SU-DHL-6 (cell line): ENCODE results near the gene EPHB1.

ENCODE experiments used
- H2AFZ ChIP-seq: fragments of 200-600 bp; sonication (generic); 2 replicates; pipeline ENCODE4 v1.6.1; 2014; ENCODE audit warnings: low read depth, mild to moderate bottlenecking, moderate library complexity, mixed read lengths, antibody characterized with exemption, low read length; ENCODE audit not compliant: severe bottlenecking
- H3F3A ChIP-seq: fragments of 200-600 bp; shearing (Covaris generic); 2 replicates; pipeline ENCODE4 v1.6.0; 2016; ENCODE audit warnings: antibody characterized with exemption, mild to moderate bottlenecking; ENCODE audit not compliant: insufficient read depth
- H3K27ac ChIP-seq: fragments of 200-600 bp; sonication (generic); 2 replicates; pipeline ENCODE4 v1.5.1; 2016; ENCODE audit warnings: low read depth, mild to moderate bottlenecking, low read length, moderate library complexity, mixed read lengths
- H3K27me3 ChIP-seq: fragments of 200-600 bp; sonication (generic), shearing (Covaris generic); 2 replicates; pipeline ENCODE4 v1.6.0; 2014; ENCODE audit warnings: mild to moderate bottlenecking, low read length
- H3K36me3 ChIP-seq: fragments of 200-600 bp; sonication (generic); 2 replicates; pipeline ENCODE4 v1.6.1; 2014; ENCODE audit warnings: mild to moderate bottlenecking, low read length, mixed read lengths
- H3K4me2 ChIP-seq: fragments of 300-600, 200-600 bp; shearing (Covaris generic), sonication (generic); 2 replicates; pipeline ENCODE4 v1.6.0; 2014; ENCODE audit warnings: low read length, low read depth, mild to moderate bottlenecking; ENCODE audit not compliant: poor library complexity, severe bottlenecking
- H3K4me3 ChIP-seq: fragments of 200-600 bp; sonication (generic); 2 replicates; pipeline ENCODE4 v1.5.1; 2014; ENCODE audit warnings: antibody characterized with exemption, low read length, mild to moderate bottlenecking, mixed read lengths; ENCODE audit not compliant: insufficient read depth, poor library complexity, severe bottlenecking
- H3K79me2 ChIP-seq: fragments of 200-600 bp; sonication (generic); 2 replicates; pipeline ENCODE4 v1.6.1; 2014; ENCODE audit warnings: mild to moderate bottlenecking, low read length, moderate library complexity; ENCODE audit not compliant: insufficient read depth
- H3K9ac ChIP-seq: fragments of 200-600 bp; sonication (generic); 2 replicates; pipeline ENCODE4 v1.7.0; 2014; ENCODE audit warnings: mild to moderate bottlenecking, low read length
- H3K9me2 ChIP-seq: fragments of 200-600 bp; sonication (generic); replicated peaks from 2 replicates; pipeline ENCODE4 v1.6.1; 2014; ENCODE audit warnings: low read length; ENCODE audit not compliant: insufficient read depth
- H3K9me3 ChIP-seq: fragments of 200-600 bp; sonication (generic); 2 replicates; pipeline ENCODE4 v1.6.1; 2014; ENCODE audit warnings: low read length, mixed read lengths; ENCODE audit not compliant: insufficient read depth
- H4K20me1 ChIP-seq: fragments of 200-600 bp; sonication (generic); 2 replicates; pipeline ENCODE4 v1.6.1; 2014; ENCODE audit warnings: low read depth, mild to moderate bottlenecking, antibody characterized with exemption, low read length, moderate library complexity, mixed read lengths
- CTCF ChIP-seq: fragments of 200-600 bp; sonication (generic); IDR thresholded peaks from one replicate; pipeline ENCODE4 v1.5.1; 2017; ENCODE audit warnings: antibody characterized with exemption, mild to moderate bottlenecking, low read length, moderate library complexity; ENCODE audit not compliant: insufficient read depth, poor library complexity, severe bottlenecking
- EZH2phosphoT487 ChIP-seq: fragments of 200-600 bp; sonication (generic), shearing (Covaris generic); conservative IDR thresholded peaks from 2 replicates; pipeline ENCODE4 v1.6.1; 2018; ENCODE audit warnings: mild to moderate bottlenecking, antibody characterized with exemption, low read length, moderate library complexity, mixed read lengths

Gene EPHB1

GRCh38 chr3:135272026-135272669 lies 477.1 kb downstream of the EPHB1 start:
- Histone ChIP-seq H3F3A (no peaks in the 10 kb centered on the region), H3K9me2 (no peaks in the 10 kb centered on the region), H4K20me1 (no peaks in the 10 kb centered on the region), H3K36me3 (no peaks in the 10 kb centered on the region), H3K4me3 (no peak overlapping the region), H3K27ac (no peak overlapping the region), H2AFZ (no peak overlapping the region), H3K4me2 (no peak overlapping the region), H3K79me2 (no peaks in the 10 kb centered on the region), H3K9ac (no peak overlapping the region), H3K27me3 (no peaks in the 10 kb centered on the region), H3K9me3 (no peaks in the 10 kb centered on the region)
- TF ChIP-seq CTCF (no peak), EZH2phosphoT487 (no peak)

GRCh38 chr3:135292162-135292561 lies 497.1 kb downstream of the EPHB1 start:
- Histone ChIP-seq H3K27ac (no peak overlapping the region), H3K4me2 (no peak overlapping the region), H3K36me3 (no peaks in the 10 kb centered on the region), H4K20me1 (no peaks in the 10 kb centered on the region), H3K9me2 (no peaks in the 10 kb centered on the region), H3K4me3 (no peak overlapping the region), H3F3A (no peaks in the 10 kb centered on the region), H3K9ac (no peak overlapping the region), H3K9me3 (no peaks in the 10 kb centered on the region), H3K79me2 (no peaks in the 10 kb centered on the region), H2AFZ (no peak overlapping the region), H3K27me3 (no peaks in the 10 kb centered on the region)
- no peak for TF ChIP-seq EZH2phosphoT487
- no peak for TF ChIP-seq CTCF

GRCh38 chr3:135301670-135302069 lies 506.6 kb downstream of the EPHB1 start:
- Histone ChIP-seq H3K9me2 (no peaks in the 10 kb centered on the region), H3K27ac (no peak overlapping the region), H3K36me3 (no peaks in the 10 kb centered on the region), H3K9me3 (no peaks in the 10 kb centered on the region), H3K4me2 (no peak overlapping the region), H3K4me3 (no peak overlapping the region), H3F3A (no peaks in the 10 kb centered on the region), H3K79me2 (no peaks in the 10 kb centered on the region), H2AFZ (no peak overlapping the region), H3K9ac (no peak overlapping the region), H4K20me1 (no peaks in the 10 kb centered on the region), H3K27me3 (no peaks in the 10 kb centered on the region)
- TF ChIP-seq CTCF, result no peak
- TF ChIP-seq EZH2phosphoT487, result no peak
